ENCODE results near the gene ARSI. TPM values are rescaled to one million over a fixed set of nuclear protein-coding genes. Genes with fewer than 3 reads are reported as not detected.

Gene ARSI
- total RNA-seq, 1 experiment from 2014 or later: 5.9 TPM

- no peak for TF ChIP-seq HMGXB4 (CRISPR knock-in tag; IDR thresholded peaks at IDR 0.05)
- no peak for TF ChIP-seq E2F4 (CRISPR knock-in tag; IDR thresholded peaks at IDR 0.05; ENCODE audit: borderline replicate concordance, low read depth)
- no peak for TF ChIP-seq GRHL2 (CRISPR knock-in tag; IDR thresholded peaks at IDR 0.05; ENCODE audit: insufficient replicate concordance, severe bottlenecking)
- no peak for TF ChIP-seq PRRX2 (CRISPR knock-in tag; IDR thresholded peaks at IDR 0.05)
- no peak for TF ChIP-seq ZNF416 (CRISPR knock-in tag; IDR thresholded peaks at IDR 0.05)
- Mint-ChIP-seq H3K4me3 (no peak overlapping the region), H3K36me3 (no peaks in the 10 kb centered on the region), H3K9me3 (peaks cover 5% of the 10 kb centered on the region; the same call in 1 of the 2 replicates), H3K27me3 (ENCODE audit: low read depth) (no peaks in the 10 kb centered on the region; the same call in 1 of the 2 replicates), H3K27ac (no peak overlapping the region), H3K4me1 (peaks cover 12% of the 10 kb centered on the region)
- ATAC-seq (no peak), DNase-seq (ENCODE audit: low spot score) (no peak)
- CTCF ChIA-PET: no interaction called here
- POLR2A ChIA-PET: no interaction called here
Measured at GRCh38 chr5:150322202-150322601, 19.5 kb upstream of the ARSI start.

- Mint-ChIP-seq H3K4me3 (no peak overlapping the region), H3K27ac (no peak overlapping the region)
- POLR2A ChIA-PET: no interaction called here
Measured at GRCh38 chr5:150321784-150322183, 19.1 kb upstream of the ARSI start.

DNA sequence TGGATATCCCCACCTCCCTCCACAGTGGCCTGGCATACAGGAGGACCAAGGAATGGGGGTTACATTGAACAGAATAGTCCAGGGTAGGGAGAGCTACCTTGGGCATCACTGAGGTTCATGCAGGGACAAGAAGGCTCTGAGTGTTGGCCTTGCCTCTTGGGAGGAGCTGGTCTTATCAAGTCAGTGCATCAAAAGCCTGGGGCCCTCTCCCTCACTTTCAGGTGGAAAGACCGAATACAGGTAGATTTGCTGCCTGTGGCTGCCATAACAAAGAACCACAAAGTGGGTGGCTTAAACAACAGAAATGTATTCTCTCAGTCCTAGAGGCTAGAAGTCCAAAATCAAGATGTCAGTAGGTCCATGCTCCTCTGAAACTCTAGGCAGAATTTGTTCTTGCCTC lies 18.5 kb upstream of the ARSI start:
- ATAC-seq (no peak), DNase-seq (ENCODE audit: low spot score) (no peak)
- peaks cover 5% of the 10 kb centered on the region; the same call in 1 of the 2 replicates for H3K9me3 Mint-ChIP-seq
- CTCF ChIA-PET: no interaction called here
- H3K4me1 Mint-ChIP-seq: peaks cover 11% of the 10 kb centered on the region
- H3K27ac Mint-ChIP-seq: no peak overlapping the region
- H3K4me3 Mint-ChIP-seq: no peak overlapping the region
- POLR2A ChIA-PET: no interaction called here
- no peaks in the 10 kb centered on the region; the same call in 1 of the 2 replicates for H3K27me3 Mint-ChIP-seq (ENCODE audit: low read depth)
- H3K36me3 Mint-ChIP-seq: no peaks in the 10 kb centered on the region
- TF ChIP-seq MAX (CRISPR knock-in tag; IDR thresholded peaks at IDR 0.05): no peak
- TF ChIP-seq, protein P1, sequence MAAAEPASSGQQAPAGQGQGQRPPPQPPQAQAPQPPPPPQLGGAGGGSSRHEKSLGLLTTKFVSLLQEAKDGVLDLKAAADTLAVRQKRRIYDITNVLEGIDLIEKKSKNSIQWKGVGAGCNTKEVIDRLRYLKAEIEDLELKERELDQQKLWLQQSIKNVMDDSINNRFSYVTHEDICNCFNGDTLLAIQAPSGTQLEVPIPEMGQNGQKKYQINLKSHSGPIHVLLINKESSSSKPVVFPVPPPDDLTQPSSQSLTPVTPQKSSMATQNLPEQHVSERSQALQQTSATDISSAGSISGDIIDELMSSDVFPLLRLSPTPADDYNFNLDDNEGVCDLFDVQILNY (CRISPR knock-in tag; IDR thresholded peaks at IDR 0.05): no peak
- TF ChIP-seq CREB1 (CRISPR knock-in tag; IDR thresholded peaks at IDR 0.05): no peak
- no peak for TF ChIP-seq IRF2 (CRISPR knock-in tag; IDR thresholded peaks at IDR 0.05; ENCODE audit: borderline replicate concordance, low read depth)
- no peak for TF ChIP-seq CTCF (IDR thresholded peaks at IDR 0.05)
- TF ChIP-seq SMAD4 (CRISPR knock-in tag; IDR thresholded peaks at IDR 0.05): no peak
- no peak for TF ChIP-seq ZNF423 (CRISPR knock-in tag; IDR thresholded peaks at IDR 0.05)
- TF ChIP-seq ZMAT4 (CRISPR knock-in tag; IDR thresholded peaks at IDR 0.05): no peak
- TF ChIP-seq ZBTB43 (CRISPR knock-in tag; IDR thresholded peaks at IDR 0.05): no peak
- no peak for TF ChIP-seq ATF6 (CRISPR knock-in tag; IDR thresholded peaks at IDR 0.05)
- no peak for TF ChIP-seq ZNF263 (CRISPR knock-in tag; IDR thresholded peaks at IDR 0.05; ENCODE audit: low read depth)
- TF ChIP-seq ATF2 (CRISPR knock-in tag; IDR thresholded peaks at IDR 0.05; ENCODE audit: borderline replicate concordance, low read depth): no peak

More at GRCh38 chr5:150321784-150322183, 19.1 kb upstream of the ARSI start:
- Mint-ChIP-seq H3K4me1 (peaks cover 11% of the 10 kb centered on the region), H3K36me3 (no peaks in the 10 kb centered on the region), H3K27me3 (ENCODE audit: low read depth) (no peaks in the 10 kb centered on the region; the same call in 1 of the 2 replicates), H3K9me3 (peaks cover 5% of the 10 kb centered on the region; the same call in 1 of the 2 replicates)
- CTCF ChIA-PET: no interaction called here
- no peak for TF ChIP-seq RORB (CRISPR knock-in tag; IDR thresholded peaks at IDR 0.05)
- no peak for TF ChIP-seq NFYB (CRISPR knock-in tag; conservative IDR thresholded peaks at IDR 0.05; ENCODE audit: low read depth)
- TF ChIP-seq, protein P2, sequence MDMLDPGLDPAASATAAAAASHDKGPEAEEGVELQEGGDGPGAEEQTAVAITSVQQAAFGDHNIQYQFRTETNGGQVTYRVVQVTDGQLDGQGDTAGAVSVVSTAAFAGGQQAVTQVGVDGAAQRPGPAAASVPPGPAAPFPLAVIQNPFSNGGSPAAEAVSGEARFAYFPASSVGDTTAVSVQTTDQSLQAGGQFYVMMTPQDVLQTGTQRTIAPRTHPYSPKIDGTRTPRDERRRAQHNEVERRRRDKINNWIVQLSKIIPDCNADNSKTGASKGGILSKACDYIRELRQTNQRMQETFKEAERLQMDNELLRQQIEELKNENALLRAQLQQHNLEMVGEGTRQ (CRISPR knock-in tag; IDR thresholded peaks at IDR 0.05): no peak
- no peak for DNase-seq (ENCODE audit: low spot score)
- ATAC-seq: no peak
